ENCODE data around the gene CD59.

DNA sequence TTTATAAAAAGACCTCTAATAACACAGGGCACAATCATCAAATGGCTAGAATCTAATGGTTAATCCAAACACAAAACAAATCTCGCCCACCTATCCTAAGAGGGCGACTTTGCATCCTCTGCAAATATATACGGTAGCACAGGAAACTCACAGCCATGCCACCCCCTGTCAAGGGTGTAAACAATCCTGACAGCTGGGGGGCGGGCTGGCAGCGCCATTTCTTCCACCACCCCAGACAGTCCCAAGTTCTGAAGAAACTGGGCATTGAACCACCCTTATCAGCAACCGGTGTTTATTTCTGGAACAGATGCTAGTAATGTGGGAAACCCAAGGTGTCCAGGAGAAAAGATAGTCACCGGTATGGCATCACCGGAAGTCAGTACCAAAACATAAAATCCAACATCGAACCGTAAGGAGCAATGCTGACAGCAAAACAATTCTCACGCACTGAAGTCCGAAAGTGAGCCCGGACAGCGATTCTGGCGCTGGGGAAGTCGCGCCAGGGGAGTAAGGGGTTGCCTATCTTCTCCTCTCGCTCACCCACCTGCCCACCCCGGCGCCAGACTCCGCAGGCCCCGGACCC, 37.3 kb upstream of the CD59 start:
- TF ChIP-seq, protein P1, sequence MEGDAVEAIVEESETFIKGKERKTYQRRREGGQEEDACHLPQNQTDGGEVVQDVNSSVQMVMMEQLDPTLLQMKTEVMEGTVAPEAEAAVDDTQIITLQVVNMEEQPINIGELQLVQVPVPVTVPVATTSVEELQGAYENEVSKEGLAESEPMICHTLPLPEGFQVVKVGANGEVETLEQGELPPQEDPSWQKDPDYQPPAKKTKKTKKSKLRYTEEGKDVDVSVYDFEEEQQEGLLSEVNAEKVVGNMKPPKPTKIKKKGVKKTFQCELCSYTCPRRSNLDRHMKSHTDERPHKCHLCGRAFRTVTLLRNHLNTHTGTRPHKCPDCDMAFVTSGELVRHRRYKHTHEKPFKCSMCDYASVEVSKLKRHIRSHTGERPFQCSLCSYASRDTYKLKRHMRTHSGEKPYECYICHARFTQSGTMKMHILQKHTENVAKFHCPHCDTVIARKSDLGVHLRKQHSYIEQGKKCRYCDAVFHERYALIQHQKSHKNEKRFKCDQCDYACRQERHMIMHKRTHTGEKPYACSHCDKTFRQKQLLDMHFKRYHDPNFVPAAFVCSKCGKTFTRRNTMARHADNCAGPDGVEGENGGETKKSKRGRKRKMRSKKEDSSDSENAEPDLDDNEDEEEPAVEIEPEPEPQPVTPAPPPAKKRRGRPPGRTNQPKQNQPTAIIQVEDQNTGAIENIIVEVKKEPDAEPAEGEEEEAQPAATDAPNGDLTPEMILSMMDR (IDR thresholded peaks at IDR 0.05), result no peak
- TF ChIP-seq POLR2A (IDR thresholded peaks at IDR 0.05), result no peak
